DMS153 treated with DMSO at 0.1 percent for 48 hours (cell line): Measurements from ENCODE around the gene PTPN18.
"Not testable (repeated sequence)": the region's sequence is repeated elsewhere in the genome, so short reads cannot be mapped to it uniquely, and the experiment has no call there.

Source experiments
- DNase-seq: peaks from one replicate; lab custom pipeline; 2025; ENCODE audit not compliant: unreplicated experiment; lab: John Stamatoyannopoulos, UW

Gene PTPN18

DNA sequence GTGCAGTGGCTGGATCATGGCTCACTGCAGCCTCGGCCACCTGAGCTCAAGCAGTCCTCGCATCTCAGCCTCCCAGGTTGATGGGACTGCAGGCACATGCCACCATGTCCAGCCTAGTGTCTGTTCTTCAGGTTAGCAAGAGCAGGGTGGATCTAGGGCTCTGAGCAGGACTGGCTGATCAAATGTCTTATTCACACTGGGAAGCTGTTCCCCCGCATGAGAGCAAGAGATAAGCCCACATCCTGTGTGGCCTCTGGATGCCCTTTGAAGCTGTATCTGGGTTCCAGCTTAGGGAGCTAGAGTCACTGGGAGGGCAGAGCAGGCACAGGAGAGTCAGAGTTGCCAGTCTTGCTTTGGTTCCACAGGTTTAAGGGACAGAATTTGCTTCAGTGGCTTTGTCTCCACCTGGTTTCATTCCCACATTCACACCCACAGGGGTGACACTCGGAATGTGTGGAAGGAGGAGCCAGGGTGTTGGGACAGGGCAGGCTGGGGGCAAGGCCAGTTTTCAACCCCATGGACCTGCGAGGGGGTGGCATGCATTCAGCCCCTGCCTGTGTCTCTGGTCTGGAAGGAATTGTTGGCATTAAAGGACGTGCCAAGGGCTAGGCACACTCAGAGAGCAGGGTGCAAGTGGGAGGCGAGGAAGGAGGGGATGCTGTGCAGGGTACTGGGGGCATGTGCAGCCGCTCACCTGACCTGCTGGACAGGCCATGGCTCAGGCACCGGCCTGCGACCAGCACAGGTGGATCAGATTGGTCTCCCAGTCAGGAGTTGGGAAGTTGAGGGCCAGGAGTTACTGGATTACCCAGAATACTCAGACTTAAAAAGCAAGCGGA, 24.5 kb downstream of the PTPN18 start:
- DNase-seq, result no peak

DNA sequence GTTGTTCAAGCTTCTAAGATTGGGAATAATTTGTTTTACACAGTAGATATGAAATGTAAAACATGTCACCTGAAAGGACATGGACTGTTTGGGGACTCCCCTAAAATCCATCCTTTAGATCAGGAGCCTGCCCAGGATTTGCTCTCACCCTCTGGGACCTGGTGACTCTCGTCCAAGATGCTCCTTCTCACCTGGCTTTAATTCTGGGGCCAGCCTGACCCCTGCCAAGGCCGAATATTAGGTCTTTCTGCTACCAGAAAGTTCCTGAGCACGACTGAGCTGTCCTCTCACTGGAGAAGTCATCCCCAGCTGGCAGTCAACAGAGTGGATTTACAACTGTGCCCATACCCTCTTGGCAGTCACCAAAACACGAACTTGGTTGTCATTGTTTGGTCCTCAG, 25.3 kb downstream of the PTPN18 start:
- DNase-seq, result no peak

DNA sequence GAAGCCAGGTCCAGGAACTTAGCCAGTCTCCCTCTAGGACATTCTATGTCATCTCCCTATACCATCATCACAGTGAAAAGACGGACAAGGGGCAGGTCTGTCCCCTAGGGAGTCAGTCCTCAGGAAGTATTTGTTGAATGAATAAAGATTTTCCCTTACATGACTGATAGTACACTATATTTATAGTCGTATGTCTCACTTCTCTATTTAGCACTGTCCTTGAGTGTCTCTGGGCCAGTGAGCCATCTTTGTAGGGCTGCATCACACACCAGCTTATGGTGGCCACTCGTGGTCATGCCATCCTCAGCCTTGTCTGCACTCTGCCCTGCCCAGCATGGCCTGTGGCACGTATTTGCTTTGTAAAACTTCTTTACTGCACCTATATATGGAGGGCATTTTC, 25.8 kb downstream of the PTPN18 start:
- no peak for DNase-seq

DNA sequence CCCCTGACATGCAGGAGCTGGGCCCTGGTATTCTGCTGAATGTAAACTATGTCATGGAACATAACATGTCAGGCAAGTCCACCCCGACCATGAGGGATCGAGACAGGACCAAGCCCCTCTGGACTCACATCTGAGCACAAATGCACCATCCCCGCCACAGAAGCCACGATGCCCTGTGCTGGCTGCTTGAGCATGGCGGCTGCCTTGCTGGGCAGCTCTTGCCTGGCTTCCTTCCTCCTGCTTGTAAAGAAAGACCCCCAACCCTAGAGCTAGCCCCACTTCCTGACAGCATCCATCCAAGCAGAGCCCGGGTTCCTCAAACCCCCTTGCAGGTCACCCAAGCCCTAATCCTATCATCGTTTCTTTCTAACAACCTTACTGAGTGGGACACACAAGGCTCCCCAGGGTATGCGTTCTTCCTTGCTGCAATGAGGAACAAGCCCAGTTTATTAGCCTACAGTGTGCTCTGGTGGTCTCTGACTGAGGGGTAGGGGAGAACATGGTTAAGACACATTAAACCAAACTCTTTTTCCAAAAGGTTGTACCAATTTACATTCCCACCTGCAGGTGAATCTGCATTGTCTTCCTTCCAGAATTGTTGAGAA, 26.6 kb downstream of the PTPN18 start:
- DNase-seq, result no peak

DNA sequence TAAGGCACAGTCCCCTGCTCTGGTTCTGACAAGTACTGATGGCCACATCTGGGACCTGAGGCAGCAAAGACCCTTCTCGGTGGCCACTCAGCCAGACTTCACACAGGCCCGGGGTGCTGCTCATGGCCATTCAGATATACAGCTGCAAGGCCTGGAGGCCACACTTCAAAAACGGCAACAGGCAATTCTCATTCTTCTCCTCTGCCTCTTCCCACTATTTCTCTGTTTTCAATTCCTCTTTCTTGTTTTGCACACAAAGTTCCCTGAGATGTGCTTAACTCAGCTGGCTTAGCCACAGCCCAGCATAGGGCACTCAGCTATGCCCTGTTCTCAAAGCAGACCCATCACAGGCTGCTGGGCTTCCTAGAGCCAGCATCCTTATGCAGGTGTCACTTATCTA, 29.9 kb downstream of the PTPN18 start:
- no peak for DNase-seq

DNA sequence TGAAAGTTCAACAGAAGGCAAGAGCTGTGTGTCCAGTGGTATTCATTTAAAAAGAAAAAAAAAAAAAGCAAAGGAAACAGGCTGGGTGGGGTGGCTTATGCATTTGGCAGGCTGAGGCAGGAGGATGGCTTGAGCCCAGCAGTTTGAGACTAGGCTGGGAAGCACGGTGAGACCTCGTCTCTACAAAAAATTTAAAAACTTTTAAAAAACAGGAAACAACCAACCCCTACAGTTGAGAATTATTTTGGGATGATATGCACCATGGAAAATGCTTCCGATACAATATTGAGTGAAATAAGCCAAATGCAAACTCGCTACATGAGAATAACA, 31.2 kb downstream of the PTPN18 start:
- DNase-seq, result no peak

DNA sequence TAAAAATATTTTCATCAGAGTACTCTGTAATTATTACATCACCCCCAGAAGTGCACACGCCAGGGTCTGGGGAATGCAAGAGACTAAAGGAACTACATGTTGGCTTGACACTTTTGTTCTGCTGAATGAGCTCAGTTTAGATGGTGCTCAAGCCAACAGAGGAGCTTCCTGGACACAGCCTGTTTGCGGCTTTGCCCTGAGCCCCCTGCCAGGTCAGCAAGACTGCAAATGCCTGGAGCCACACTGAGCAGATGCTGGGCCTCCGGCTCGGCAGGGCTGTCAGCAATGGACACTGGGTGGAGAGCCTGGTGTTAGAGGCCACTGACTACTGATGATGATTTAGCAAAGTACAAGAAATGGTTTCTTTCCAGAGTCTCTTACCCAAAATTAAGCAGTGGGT, 31.9 kb downstream of the PTPN18 start:
- no peak for DNase-seq

DNA sequence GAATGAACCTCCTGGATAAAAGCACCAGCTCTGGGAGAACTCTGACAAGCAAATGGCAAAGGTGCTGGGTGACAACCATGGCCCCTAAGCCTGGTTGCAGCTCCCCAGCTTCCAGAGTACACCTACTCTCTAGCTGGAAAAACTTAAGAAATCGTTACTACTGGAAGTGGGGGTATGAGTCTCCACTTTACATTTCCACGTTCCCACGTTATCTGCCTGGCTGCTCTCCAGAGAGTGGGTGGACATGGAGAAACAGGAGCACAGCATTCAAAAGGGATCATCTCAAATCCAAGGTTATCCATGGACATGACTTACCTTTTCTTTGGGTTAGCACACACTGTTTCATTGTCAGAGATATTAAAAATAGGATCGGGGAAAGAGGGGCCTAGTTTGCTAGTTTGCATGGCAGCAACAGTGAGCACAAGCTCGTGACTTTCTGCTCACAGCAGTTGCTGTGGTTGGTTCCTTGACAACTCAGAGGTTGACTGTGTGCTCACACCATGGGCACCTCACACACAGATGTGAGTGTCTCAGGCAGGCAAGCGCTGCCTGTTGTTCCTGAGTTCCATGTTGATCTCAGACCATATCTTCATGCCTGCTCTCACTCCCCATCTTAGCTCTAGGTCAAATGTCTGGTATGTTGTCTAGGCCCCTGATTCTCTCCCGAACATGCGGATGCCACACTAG, 32.5 kb downstream of the PTPN18 start:
- DNase-seq, result no peak

DNA sequence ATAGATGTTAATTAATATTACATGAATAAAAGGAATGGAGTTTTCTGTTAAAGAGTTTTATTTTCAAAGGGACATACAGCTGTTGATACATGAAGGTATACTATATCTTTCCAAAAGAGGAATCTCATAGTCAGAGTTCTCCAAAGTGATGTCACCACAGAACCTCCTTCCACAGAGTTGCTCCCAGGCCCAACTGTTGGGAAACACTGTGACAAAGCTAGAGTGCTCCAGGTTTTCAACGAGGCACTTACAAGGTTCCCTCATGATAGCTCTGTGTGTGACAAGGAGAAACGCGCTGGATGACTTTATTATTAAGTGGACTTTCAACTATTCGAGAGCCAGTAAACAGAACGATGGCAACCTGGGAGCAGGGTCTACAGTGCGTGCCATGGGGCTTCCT, 33.5 kb downstream of the PTPN18 start:
- DNase-seq, result no peak

DNA sequence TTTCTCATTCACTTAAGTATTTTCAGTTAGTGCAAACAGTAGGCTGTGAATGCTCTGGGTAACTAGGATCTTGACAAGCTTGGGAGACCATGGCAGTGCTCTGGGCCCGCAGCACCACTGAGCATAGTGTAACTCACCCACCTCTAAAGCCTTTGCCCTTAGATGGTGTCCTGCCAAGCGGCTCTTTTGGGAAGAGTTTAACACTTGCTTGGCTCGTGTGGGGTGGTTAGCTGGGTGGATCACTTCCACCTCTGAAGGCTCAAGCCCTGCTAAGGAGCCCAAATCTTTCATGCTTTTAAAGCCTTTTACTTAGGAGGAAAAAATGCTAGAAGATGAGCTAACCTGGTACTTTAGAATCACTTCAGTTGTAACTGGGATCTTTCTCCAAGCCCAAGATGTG, 33.9 kb downstream of the PTPN18 start:
- no peak for DNase-seq

DNA sequence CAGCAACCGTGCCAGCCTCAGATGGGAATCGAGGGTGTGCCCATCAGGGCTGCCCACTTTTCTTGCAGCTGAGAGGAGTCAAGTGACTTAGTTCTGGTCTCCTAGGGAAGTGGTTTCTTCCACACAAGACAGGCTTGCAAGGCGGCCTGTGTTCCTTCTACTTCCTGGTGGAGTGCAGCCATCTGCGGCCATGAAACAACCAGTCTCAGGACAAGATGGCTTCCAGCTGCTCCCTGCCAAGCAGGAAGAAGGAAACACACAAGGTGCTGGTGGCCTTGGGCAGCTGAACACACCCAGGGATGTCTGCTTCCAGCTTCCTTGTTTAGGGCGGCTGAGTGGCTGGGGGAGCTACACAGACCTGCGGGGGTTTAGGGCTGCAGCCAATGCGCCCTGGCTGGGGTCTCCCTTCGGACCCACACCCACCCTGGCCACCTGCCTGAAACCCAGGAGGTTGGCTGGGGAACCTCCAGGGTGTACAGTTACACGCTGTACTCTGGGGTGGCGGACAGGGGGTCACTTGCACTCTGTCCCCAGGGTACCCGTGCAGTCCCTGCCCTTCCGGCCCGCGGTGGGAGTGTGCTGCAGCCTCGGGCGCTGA, 34.7 kb downstream of the PTPN18 start:
- no peak for DNase-seq

DNA sequence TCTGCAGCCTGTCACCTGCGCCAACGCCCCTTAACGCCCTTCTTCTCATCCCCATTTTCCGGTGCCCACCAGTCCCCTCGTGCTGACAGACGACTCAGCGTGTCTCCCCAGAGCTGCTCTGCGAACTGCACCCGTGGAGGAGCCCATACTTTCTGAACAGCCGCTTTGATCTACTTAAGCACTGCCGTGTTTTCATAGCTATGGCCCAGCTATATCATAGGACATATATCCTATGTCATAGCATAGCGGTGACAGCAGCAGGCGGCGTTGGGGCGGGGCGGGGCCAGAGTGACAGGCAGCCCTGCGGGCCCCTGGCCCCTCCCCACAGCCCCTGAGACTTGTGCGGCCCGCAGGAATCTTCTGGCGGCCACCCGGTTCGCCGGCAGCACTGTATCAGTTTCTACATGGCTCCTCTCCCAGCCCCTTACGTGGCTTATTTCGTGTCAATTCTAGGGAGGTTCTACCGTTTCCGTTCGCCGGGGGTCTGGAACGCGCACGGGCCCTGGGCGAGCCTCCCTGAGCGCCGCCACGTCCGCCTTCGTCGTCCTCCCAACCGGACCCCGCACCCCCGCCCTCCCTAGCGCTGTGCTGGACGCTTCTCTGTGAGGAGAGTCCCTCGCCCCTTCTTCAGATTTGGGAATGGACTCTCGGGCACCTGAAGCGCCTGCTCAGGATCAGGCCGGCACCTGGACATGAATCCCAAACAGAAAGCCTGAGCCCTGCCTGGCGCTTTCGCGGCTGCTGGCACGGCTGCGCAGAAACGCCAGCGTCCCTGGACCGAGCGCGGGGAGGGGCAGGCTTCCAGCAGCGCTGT, 35.4 kb downstream of the PTPN18 start:
- peak; percentile 52 for DNase-seq

DNA sequence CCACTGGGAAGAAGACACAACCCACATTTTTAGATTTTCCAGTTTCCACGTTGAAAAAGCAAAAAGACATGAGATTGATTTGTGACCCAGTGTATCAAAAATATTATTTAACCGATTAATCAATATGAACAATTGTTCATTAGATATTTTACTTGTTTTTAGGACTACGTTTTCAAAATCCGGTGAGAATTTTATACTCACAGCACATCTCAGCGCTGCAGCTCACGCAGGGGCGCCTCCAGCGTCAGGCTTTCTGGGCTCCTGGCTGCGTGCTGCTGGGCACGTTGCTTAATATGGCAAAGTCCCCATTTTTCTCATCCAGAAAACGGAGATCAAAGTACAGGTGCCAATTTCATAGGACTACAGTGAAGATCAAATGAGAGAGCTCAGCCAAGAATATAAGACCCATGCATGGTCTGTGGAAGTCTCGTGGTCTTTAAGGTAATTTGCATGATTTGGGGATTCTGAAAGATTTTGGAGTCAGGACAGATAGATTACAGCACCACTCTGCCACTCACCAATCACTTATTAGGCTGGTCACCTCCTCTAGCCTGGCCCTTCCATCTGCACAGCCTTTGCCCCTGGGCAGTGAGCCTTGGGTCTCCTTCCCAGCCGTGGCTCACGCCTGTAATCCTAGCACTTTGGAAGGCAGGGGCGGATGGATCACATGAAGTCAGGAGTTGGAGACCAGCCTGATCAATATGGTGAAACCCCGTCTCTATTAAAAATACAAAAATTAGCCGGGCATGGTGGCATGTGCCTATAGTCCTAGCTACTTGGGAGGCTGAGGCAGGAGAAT, 36.2 kb downstream of the PTPN18 start:
- no peak for DNase-seq

DNA sequence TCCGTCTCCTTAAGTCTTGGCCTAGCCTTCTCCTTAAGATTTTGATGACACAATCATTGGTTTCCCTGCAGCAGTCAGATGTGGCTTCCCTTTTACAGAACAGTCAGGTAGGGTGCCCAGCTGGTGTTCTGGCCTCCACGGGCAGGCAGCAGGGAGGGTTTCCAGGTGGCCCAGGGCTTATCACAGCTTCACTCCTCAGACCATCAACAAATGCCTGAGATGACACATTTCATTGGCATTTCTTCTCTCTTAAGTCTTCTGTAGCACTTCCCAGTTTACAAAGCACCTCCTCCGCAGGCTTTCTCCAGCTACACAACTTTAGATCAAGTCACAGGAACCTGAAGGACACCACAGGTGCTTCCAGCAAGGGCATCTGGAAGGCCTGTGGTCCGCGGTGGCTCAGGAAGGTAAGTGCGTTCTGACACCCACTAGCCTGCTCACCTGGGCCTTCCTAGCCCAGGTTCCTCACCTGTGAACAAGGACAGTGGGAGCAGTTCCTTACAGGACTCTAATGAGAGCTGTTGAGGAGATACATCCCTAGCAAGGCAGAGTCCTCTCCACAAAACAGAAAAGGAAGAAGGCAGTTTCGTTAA, 37.6 kb downstream of the PTPN18 start:
- no peak for DNase-seq

DNA sequence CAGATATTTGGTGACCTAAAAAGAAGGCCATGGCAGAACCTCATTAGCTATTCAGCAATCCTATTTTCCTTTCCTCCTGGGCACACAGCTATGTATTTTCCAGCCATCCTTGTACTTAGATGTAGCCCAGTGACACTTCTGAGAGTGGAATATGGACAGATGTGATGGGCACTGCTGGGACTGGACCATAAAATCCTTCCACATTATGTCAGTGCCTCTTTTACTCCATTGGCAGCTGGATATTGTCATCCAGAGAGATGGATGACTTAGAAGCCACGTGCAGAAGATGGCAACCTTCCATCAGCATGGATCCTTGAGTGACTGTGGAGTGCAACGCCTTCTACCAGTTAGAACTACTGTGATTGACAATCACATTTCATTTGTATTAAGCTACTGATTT, 50.4 kb downstream of the PTPN18 start:
- not testable (repeated sequence) for DNase-seq

DNA sequence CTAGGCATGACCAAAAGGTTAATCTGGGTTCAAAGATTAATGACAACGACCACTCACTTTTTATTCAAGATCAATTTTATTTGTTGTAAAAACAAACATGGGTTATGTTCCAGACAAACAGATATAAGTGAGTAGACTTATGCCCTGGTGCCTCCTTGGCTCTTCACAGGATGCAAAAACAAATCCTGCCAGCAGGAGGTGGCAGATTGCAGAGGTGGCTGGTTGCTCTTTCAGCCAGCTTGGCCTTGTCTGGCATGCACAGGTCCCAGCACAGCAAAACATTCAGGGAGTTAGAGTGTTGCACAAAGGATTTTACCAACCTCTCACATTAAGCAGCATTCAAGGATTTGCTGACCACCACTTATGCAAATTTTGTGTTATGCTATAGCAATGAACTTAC, 60.8 kb downstream of the PTPN18 start:
- not testable (repeated sequence) for DNase-seq

DNA sequence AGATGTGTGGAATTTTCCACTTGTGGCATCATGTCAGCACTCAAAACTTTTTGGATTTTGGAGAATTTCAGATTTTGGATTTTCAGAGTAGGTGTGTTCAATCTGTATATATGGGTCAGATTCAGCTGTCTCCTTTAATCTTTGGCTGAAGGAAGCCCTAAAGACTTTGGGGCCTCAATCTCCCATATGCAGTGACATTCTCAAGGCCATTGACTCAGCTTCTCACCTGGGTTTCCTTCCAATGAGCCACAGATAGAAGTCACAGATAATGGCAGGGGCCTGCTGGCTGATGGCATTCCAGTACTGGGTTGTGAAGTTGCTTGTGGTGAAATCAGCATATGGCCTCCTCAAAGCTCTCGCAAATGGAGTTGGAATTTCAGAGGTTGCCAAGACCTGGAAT, 63.0 kb downstream of the PTPN18 start:
- DNase-seq, result not testable (repeated sequence)
